Gastrocnemius medialis (tissue), 4 donors: ENCODE data around the gene ADPRHL1.

ENCODE experiments used
- POLR2A ChIP-seq, 2 donors: fragments of 450-650 bp; IDR thresholded peaks; one replicate each; pipeline ENCODE4 v1.6.1; 2017; ENCODE audit warnings: antibody characterized with exemption in 2 of 2, mild to moderate bottlenecking in 2 of 2, moderate library complexity in 2 of 2
- TF ChIP-seq, protein P1 (sequence below), 5 experiments: fragments of 450-650 bp in 3 of 5; fragments of 200-600 bp in 2 of 5; sonication (generic) in 2 of 5; IDR thresholded peaks in 4 of 5; conservative IDR thresholded peaks in 1 of 5; 1 replicate in 4 of 5; 2 replicates in 1 of 5; pipeline ENCODE4 v1.5.1; 2016 to 2019; ENCODE audit warnings: antibody characterized with exemption in 5 of 5, mild to moderate bottlenecking in 3 of 5, moderate library complexity in 3 of 5

DNA sequence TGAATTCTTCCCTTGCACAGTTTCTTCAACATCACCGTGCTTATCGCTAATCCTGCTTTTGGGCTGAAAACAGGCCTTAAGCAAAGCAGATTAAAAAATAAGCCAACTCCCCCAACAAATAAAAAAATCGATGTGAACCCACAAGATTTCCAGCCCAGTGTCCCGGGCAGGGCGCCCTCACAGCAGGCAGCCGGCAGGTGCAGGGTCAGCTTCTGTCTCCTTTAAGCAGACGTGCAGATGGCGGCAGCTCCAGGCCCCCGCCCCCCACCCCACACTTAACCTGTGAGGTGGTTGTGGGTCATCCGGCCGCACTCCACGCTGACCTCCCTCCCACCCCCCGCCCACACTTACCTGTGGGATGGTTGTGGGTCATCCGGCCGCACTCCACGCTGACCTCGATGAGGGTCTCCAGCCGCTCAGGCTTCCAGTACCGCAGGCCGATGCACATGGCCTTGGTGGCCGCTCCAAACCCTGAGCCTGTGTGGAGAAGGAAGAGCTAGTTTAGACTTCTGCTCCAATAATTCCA is 19.8 kb downstream of the ADPRHL1 start:
- TF ChIP-seq, protein P1, sequence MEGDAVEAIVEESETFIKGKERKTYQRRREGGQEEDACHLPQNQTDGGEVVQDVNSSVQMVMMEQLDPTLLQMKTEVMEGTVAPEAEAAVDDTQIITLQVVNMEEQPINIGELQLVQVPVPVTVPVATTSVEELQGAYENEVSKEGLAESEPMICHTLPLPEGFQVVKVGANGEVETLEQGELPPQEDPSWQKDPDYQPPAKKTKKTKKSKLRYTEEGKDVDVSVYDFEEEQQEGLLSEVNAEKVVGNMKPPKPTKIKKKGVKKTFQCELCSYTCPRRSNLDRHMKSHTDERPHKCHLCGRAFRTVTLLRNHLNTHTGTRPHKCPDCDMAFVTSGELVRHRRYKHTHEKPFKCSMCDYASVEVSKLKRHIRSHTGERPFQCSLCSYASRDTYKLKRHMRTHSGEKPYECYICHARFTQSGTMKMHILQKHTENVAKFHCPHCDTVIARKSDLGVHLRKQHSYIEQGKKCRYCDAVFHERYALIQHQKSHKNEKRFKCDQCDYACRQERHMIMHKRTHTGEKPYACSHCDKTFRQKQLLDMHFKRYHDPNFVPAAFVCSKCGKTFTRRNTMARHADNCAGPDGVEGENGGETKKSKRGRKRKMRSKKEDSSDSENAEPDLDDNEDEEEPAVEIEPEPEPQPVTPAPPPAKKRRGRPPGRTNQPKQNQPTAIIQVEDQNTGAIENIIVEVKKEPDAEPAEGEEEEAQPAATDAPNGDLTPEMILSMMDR (IDR thresholded peaks at IDR 0.05 in 4 of 5, conservative IDR thresholded peaks at IDR 0.05 in 1 of 5) = no peak
- TF ChIP-seq POLR2A (IDR thresholded peaks at IDR 0.05) = no peak
